ENCODE data around the gene BHLHE41. TPM values are rescaled to one million over a fixed set of nuclear protein-coding genes. Genes with fewer than 3 reads are reported as not detected.

BHLHE41 gene
- polyA plus RNA-seq, 1 of the 3 experiments (the other 2 are of a cell fraction) = 16.1 TPM

- no peak for DNase-seq
- H3K4me3 ChIP-seq (ENCODE audit: low read depth in 2 of 2, low read length in 1 of 2) = no peak overlapping the region
- no peaks in the 10 kb centered on the region for H3K27me3 ChIP-seq (ENCODE audit: insufficient read depth)
- H3K9ac ChIP-seq = no peak overlapping the region
- no peaks in the 10 kb centered on the region for H3K79me2 ChIP-seq (ENCODE audit: insufficient read depth)
- no peaks in the 10 kb centered on the region for H3F3A ChIP-seq (replicated peaks; ENCODE audit: insufficient read depth)
- no peaks in the 10 kb centered on the region for H3K9me3 ChIP-seq
- H3K9me2 ChIP-seq = no peaks in the 10 kb centered on the region
- no peak for TF ChIP-seq FOXM1 (IDR thresholded peaks at IDR 0.05; ENCODE audit: low read depth)
- TF ChIP-seq NRF1 (IDR thresholded peaks at IDR 0.05; ENCODE audit: low read depth, low read length) = no peak
- no peak for TF ChIP-seq YY1 (IDR thresholded peaks at IDR 0.05; ENCODE audit: low read depth)
- TF ChIP-seq GABPA (IDR thresholded peaks at IDR 0.05; ENCODE audit: low read depth) = no peak
- TF ChIP-seq SIN3A (IDR thresholded peaks at IDR 0.05; ENCODE audit: borderline replicate concordance, low read depth, low read length) = no peak
- no peak for TF ChIP-seq JUND (IDR thresholded peaks at IDR 0.05)
- no peak for TF ChIP-seq CHD2 (IDR thresholded peaks at IDR 0.05; ENCODE audit: low read length, partially characterized antibody)
- no peak for TF ChIP-seq ELF1 (IDR thresholded peaks at IDR 0.05)
- TF ChIP-seq CTCF (IDR thresholded peaks at IDR 0.05) = no peak
- no peak for TF ChIP-seq NFIC (IDR thresholded peaks at IDR 0.05; ENCODE audit: borderline replicate concordance)
- no peak for TF ChIP-seq IRF3 (IDR thresholded peaks at IDR 0.05; ENCODE audit: low read depth, low read length)
- no peak overlapping the region for H2AFZ ChIP-seq (ENCODE audit: low read depth)
- H3K27ac ChIP-seq (ENCODE audit: low read depth in 2 of 2, low read length in 1 of 2) = no peak overlapping the region
- H4K20me1 ChIP-seq (ENCODE audit: insufficient read depth) = no peaks in the 10 kb centered on the region
- no peak overlapping the region for H3K4me2 ChIP-seq
- H3K36me3 ChIP-seq (replicated peaks in 1 of 2; ENCODE audit: control insufficient read depth in 1 of 2, insufficient read depth in 2 of 2, low read length in 1 of 2) = no peaks in the 10 kb centered on the region
- ChIA-PET CTCF (interaction anchor here (1.0 to 4.0 kb wide), 6 partner anchors 10 to 549 kb away, joined by 3 to 18 read pairs (median 5); partner anchors contain the start of gene RASSF8), POLR2A (no interaction called here)
- WGBS (ENCODE audit: low lambda C conversion rate) = 74% methylated on average over 4 of the region's 4 CpGs
- H3K4me1 ChIP-seq (ENCODE audit: control insufficient read depth in 1 of 2, insufficient read depth in 2 of 2, low read depth in 1 of 2, low read length in 1 of 2) = no peaks in the 10 kb centered on the region
Measured at GRCh38 chr12:26101763-26102162, 23.1 kb downstream of the BHLHE41 start.

GRCh38 chr12:26101350-26101734, 23.5 kb downstream of the BHLHE41 start:
- TF ChIP-seq POLR2AphosphoS5 (IDR thresholded peaks at IDR 0.05; ENCODE audit: low read depth, low read length) (no peak), YY1 (IDR thresholded peaks at IDR 0.05; ENCODE audit: low read depth) (no peak), PBX3 (IDR thresholded peaks at IDR 0.05) (no peak), NFIC (IDR thresholded peaks at IDR 0.05; ENCODE audit: borderline replicate concordance) (no peak), FOXM1 (IDR thresholded peaks at IDR 0.05; ENCODE audit: low read depth) (no peak), CHD2 (IDR thresholded peaks at IDR 0.05; ENCODE audit: low read length, partially characterized antibody) (no peak), SIN3A (IDR thresholded peaks at IDR 0.05; ENCODE audit: borderline replicate concordance, low read depth, low read length) (no peak), RFX5 (IDR thresholded peaks at IDR 0.05; ENCODE audit: low read length) (no peak), FOXJ3 (CRISPR knock-in tag; IDR thresholded peaks at IDR 0.05) (no peak), CTCF (IDR thresholded peaks at IDR 0.05) (no peak), RAD21 (IDR thresholded peaks at IDR 0.05; ENCODE audit: low read length) (no peak), GATA2 (CRISPR knock-in tag; IDR thresholded peaks at IDR 0.05) (no peak), USF1 (IDR thresholded peaks at IDR 0.05; ENCODE audit: borderline replicate concordance, low read depth) (no peak), JUND (IDR thresholded peaks at IDR 0.05) (no peak), ELF1 (IDR thresholded peaks at IDR 0.05) (no peak)
- CTCF ChIA-PET = interaction anchor here (0.7 to 4.0 kb wide), 7 partner anchors 10 to 600 kb away, joined by 3 to 18 read pairs (median 5); partner anchors contain the start of gene RASSF8
- H3K9me3 ChIP-seq = no peaks in the 10 kb centered on the region
- WGBS (ENCODE audit: low lambda C conversion rate) = 62% methylated on average over 3 of the region's 3 CpGs
- H3K9me2 ChIP-seq = no peaks in the 10 kb centered on the region
- H2AFZ ChIP-seq (ENCODE audit: low read depth) = no peak overlapping the region
- H3K27me3 ChIP-seq (ENCODE audit: insufficient read depth) = no peaks in the 10 kb centered on the region
- H3K4me1 ChIP-seq (ENCODE audit: control insufficient read depth in 1 of 2, insufficient read depth in 2 of 2, low read depth in 1 of 2, low read length in 1 of 2) = no peaks in the 10 kb centered on the region
- no peak for DNase-seq
- H3K4me3 ChIP-seq (ENCODE audit: low read depth in 2 of 2, low read length in 1 of 2) = no peak overlapping the region
- no peaks in the 10 kb centered on the region for H3F3A ChIP-seq (replicated peaks; ENCODE audit: insufficient read depth)
- H3K4me2 ChIP-seq = no peak overlapping the region
- POLR2A ChIA-PET = no interaction called here
- no peaks in the 10 kb centered on the region for H3K79me2 ChIP-seq (ENCODE audit: insufficient read depth)
- no peak overlapping the region for H3K9ac ChIP-seq
- no peaks in the 10 kb centered on the region for H3K36me3 ChIP-seq (replicated peaks in 1 of 2; ENCODE audit: control insufficient read depth in 1 of 2, insufficient read depth in 2 of 2, low read length in 1 of 2)
- no peaks in the 10 kb centered on the region for H4K20me1 ChIP-seq (ENCODE audit: insufficient read depth)
- no peak overlapping the region for H3K27ac ChIP-seq (ENCODE audit: low read depth in 2 of 2, low read length in 1 of 2)
